ENCODE results near the gene CH25H. TPM values are rescaled to one million over a fixed set of nuclear protein-coding genes. Genes with fewer than 3 reads are reported as not detected.

Gene CH25H
- total RNA-seq, 1 experiment from 2014 or later = 0.10 TPM

DNA sequence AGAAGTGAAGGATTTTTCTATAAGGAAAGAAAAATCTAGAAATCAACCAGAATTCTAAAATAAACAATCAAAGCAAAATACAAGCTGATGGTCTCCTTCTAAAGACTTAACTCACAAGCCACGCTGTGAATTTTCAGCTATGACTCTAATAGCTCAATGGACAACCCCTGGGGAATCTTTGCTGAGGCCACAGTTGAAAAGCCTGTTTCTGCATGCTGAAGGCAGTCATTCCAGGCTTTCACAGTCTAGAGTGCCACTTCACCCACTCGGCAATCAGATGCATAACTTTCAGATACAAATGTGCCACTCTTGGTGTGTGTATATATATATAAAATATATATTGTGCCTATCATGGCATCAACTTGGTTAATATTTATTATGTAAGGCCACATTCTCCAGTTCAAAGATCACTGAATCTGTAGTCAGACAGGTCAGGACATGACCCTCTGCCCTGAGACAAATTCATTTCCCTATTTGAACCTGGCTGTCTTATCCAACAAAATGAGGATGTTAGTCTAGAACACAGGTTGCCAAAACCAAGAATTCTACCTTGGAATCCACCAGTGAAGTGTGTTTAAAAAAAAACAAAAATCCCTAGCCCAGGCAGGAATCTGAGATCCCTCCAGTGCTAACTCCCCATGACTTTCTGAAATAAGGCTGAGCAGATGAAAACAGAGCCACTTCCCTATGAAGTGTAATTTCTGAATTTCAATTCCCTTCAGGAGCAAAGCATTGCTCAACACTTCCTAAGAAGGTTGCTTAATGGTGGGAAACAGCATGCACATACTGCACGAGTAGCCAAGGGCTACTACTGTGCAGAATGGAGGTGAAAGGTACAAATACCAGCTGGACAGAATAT is 34.6 kb upstream of the CH25H start:
- no TSS peak for BruUV-seq (replicated peaks)
- no peaks in the 10 kb centered on the region for H3K9me3 ChIP-seq (ENCODE audit: control insufficient read depth, insufficient read depth, low read depth, low read length)
- no peak for ATAC-seq
- no peaks in the 10 kb centered on the region for H3K27me3 ChIP-seq (ENCODE audit: control insufficient read depth, insufficient read depth, low read length)
- in situ Hi-C loops (cut with HindIII; ENCODE audit: low pct_unique_long_range_greater_than_20kb, low sequenced_read_pairs) = no loop called here
- H3K27ac ChIP-seq (ENCODE audit: low read length) = no peak overlapping the region
- H3K4me1 ChIP-seq (ENCODE audit: control insufficient read depth, insufficient read depth, low read length) = no peaks in the 10 kb centered on the region
- TF ChIP-seq, protein P1, sequence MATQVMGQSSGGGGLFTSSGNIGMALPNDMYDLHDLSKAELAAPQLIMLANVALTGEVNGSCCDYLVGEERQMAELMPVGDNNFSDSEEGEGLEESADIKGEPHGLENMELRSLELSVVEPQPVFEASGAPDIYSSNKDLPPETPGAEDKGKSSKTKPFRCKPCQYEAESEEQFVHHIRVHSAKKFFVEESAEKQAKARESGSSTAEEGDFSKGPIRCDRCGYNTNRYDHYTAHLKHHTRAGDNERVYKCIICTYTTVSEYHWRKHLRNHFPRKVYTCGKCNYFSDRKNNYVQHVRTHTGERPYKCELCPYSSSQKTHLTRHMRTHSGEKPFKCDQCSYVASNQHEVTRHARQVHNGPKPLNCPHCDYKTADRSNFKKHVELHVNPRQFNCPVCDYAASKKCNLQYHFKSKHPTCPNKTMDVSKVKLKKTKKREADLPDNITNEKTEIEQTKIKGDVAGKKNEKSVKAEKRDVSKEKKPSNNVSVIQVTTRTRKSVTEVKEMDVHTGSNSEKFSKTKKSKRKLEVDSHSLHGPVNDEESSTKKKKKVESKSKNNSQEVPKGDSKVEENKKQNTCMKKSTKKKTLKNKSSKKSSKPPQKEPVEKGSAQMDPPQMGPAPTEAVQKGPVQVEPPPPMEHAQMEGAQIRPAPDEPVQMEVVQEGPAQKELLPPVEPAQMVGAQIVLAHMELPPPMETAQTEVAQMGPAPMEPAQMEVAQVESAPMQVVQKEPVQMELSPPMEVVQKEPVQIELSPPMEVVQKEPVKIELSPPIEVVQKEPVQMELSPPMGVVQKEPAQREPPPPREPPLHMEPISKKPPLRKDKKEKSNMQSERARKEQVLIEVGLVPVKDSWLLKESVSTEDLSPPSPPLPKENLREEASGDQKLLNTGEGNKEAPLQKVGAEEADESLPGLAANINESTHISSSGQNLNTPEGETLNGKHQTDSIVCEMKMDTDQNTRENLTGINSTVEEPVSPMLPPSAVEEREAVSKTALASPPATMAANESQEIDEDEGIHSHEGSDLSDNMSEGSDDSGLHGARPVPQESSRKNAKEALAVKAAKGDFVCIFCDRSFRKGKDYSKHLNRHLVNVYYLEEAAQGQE (IDR thresholded peaks at IDR 0.05; ENCODE audit: insufficient read depth in 1 of 2, low read depth in 2 of 2, low read length in 1 of 2) = no peak
- TF ChIP-seq, protein P2, sequence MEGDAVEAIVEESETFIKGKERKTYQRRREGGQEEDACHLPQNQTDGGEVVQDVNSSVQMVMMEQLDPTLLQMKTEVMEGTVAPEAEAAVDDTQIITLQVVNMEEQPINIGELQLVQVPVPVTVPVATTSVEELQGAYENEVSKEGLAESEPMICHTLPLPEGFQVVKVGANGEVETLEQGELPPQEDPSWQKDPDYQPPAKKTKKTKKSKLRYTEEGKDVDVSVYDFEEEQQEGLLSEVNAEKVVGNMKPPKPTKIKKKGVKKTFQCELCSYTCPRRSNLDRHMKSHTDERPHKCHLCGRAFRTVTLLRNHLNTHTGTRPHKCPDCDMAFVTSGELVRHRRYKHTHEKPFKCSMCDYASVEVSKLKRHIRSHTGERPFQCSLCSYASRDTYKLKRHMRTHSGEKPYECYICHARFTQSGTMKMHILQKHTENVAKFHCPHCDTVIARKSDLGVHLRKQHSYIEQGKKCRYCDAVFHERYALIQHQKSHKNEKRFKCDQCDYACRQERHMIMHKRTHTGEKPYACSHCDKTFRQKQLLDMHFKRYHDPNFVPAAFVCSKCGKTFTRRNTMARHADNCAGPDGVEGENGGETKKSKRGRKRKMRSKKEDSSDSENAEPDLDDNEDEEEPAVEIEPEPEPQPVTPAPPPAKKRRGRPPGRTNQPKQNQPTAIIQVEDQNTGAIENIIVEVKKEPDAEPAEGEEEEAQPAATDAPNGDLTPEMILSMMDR (IDR thresholded peaks at IDR 0.05) = no peak
- H3K4me3 ChIP-seq (ENCODE audit: low read depth in 2 of 2, low read length in 2 of 2) = no peak overlapping the region
- POLR2A ChIA-PET = interaction anchor here (0.5 kb wide), 1 partner anchor 8 kb away, joined by 5 read pairs; no protein-coding TSS in a partner anchor
- peaks cover 7% of the 10 kb centered on the region for H3K36me3 ChIP-seq (ENCODE audit: control insufficient read depth, insufficient read depth, low read length)
- intact Hi-C loops (cut with micrococcal nuclease; ENCODE audit: unreplicated experiment) = no loop called here
- CTCF ChIA-PET = no interaction called here
- DNase-seq (ENCODE audit: low read depth, low spot score) = no peak

DNA sequence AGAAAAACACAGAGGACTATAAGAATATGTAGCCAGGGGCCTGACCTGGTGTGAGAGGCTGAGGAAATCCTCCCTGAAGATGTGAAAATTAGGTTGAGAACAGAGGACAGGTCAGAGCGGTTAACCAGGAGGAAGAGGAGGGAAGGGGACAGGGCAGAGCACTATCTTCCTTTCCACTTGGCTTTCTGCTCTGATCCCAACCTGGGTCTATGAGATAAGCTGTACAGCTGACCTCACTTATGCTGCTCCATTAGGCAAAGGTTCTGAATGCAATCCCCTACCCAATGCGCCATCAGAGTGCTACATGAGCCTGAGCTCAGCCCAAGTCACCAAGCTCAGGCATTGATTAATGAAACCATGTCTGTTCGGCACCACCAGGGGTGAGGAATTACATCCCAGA is 33.9 kb upstream of the CH25H start:
- Histone ChIP-seq H3K27me3 (ENCODE audit: control insufficient read depth, insufficient read depth, low read length) (no peaks in the 10 kb centered on the region), H3K4me3 (ENCODE audit: low read depth in 2 of 2, low read length in 2 of 2) (no peak overlapping the region), H3K36me3 (ENCODE audit: control insufficient read depth, insufficient read depth, low read length) (peaks cover 9% of the 10 kb centered on the region), H3K27ac (ENCODE audit: low read length) (no peak overlapping the region), H3K9me3 (ENCODE audit: control insufficient read depth, insufficient read depth, low read depth, low read length) (no peaks in the 10 kb centered on the region), H3K4me1 (ENCODE audit: control insufficient read depth, insufficient read depth, low read length) (no peaks in the 10 kb centered on the region)
- in situ Hi-C loops (cut with HindIII; ENCODE audit: low pct_unique_long_range_greater_than_20kb, low sequenced_read_pairs) = no loop called here
- ATAC-seq (0 out of 2 replicates have a peak, but pooled peaks have one; percentile 30), DNase-seq (ENCODE audit: low read depth, low spot score) (no peak)
- intact Hi-C loops (cut with micrococcal nuclease; ENCODE audit: unreplicated experiment) = no loop called here
- no TSS peak for BruUV-seq (replicated peaks)
- CTCF ChIA-PET = no interaction called here
- POLR2A ChIA-PET = interaction anchor here (0.5 kb wide), 1 partner anchor 9 kb away, joined by 5 read pairs; no protein-coding TSS in a partner anchor
- TF ChIP-seq TCF7L2 (IDR thresholded peaks at IDR 0.05; ENCODE audit: low read depth, low read length) (no peak), POLR2AphosphoS5 (IDR thresholded peaks at IDR 0.05; ENCODE audit: low read depth, low read length) (no peak), SIN3A (IDR thresholded peaks at IDR 0.05; ENCODE audit: borderline replicate concordance, insufficient read depth, low read depth, low read length) (no peak)
- TF ChIP-seq, protein P2 (IDR thresholded peaks at IDR 0.05) = no peak
- TF ChIP-seq, protein P1 (IDR thresholded peaks at IDR 0.05; ENCODE audit: insufficient read depth in 1 of 2, low read depth in 2 of 2, low read length in 1 of 2) = no peak

All from Panc1 (cell line).